MM.1S (cell line): ENCODE data around the gene TMEM14B.

Experiments
- CTCF ChIP-seq: fragments of 300-600 bp; sonication (generic); IDR thresholded peaks from 2 replicates; pipeline ENCODE4 v1.5.1; 2016; ENCODE audit warnings: antibody characterized with exemption, low read length, mixed read lengths
- EZH2 ChIP-seq: fragments of 300-600 bp; sonication (generic); optimal IDR thresholded peaks from 2 replicates; pipeline ENCODE3; 2017; ENCODE audit warnings: low read depth, mild to moderate bottlenecking, antibody characterized with exemption, low read length, mixed read lengths

- TF ChIP-seq CTCF: peak; percentile 97
- no peak for TF ChIP-seq EZH2
Observed at GRCh38 chr6:10801224-10801848, 53.7 kb downstream of the TMEM14B start.
